DOHH2 (cell line): Measurements from ENCODE around the gene LRRC71.
A peak's percentile ranks its signal among the peaks of the same experiment; 100 is the strongest.

ENCODE experiments used
- H3F3A ChIP-seq: fragments of 200-600 bp; sonication (generic), shearing (Covaris generic); 2 replicates; pipeline ENCODE4 v1.6.0; 2016; ENCODE audit warnings: antibody characterized with exemption, mild to moderate bottlenecking; ENCODE audit not compliant: control insufficient read depth, insufficient read depth
- H3K27ac ChIP-seq: fragments of 200-600 bp; sonication (generic); 2 replicates; pipeline ENCODE4 v1.5.1; 2014; ENCODE audit warnings: low read depth, mild to moderate bottlenecking, low read length, moderate library complexity
- H3K27me3 ChIP-seq: fragments of 200-600 bp; sonication (generic); 2 replicates; pipeline ENCODE4 v1.6.1; 2014; ENCODE audit warnings: mild to moderate bottlenecking, low read length, mixed read lengths; ENCODE audit not compliant: control insufficient read depth
- H3K36me3 ChIP-seq: fragments of 200-600 bp; sonication (generic); 2 replicates; pipeline ENCODE4 v1.6.1; 2014; ENCODE audit warnings: mild to moderate bottlenecking, low read length, moderate library complexity, mixed read lengths; ENCODE audit not compliant: control insufficient read depth
- H3K4me1 ChIP-seq: fragments of 200-600 bp; sonication (generic); 2 replicates; pipeline ENCODE4 v1.6.1; 2014; ENCODE audit warnings: mild to moderate bottlenecking, low read length, mixed read lengths; ENCODE audit not compliant: control insufficient read depth
- H3K4me2 ChIP-seq: fragments of 200-600 bp; sonication (generic); 2 replicates; pipeline ENCODE4 v1.6.0; 2014; ENCODE audit warnings: mild to moderate bottlenecking, low read length, moderate library complexity
- H3K4me3 ChIP-seq: fragments of 200-600 bp; sonication (generic); 2 replicates; pipeline ENCODE4 v1.5.1; 2014; ENCODE audit warnings: mild to moderate bottlenecking, low read length, mixed read lengths
- H3K79me2 ChIP-seq: fragments of 200-600 bp; sonication (generic); 2 replicates; pipeline ENCODE4 v1.6.1; 2014; ENCODE audit warnings: mild to moderate bottlenecking, low read length, mixed read lengths; ENCODE audit not compliant: control insufficient read depth
- H3K9me2 ChIP-seq: fragments of 200-600 bp; sonication (generic); replicated peaks from 2 replicates; pipeline ENCODE4 v1.6.1; 2014; ENCODE audit warnings: mild to moderate bottlenecking, low read length, mixed read lengths; ENCODE audit not compliant: control insufficient read depth
- H3K9me3 ChIP-seq: fragments of 200-600 bp; sonication (generic); 2 replicates; pipeline ENCODE4 v1.6.1; 2014; ENCODE audit warnings: antibody characterized with exemption, low read length, mixed read lengths; ENCODE audit not compliant: control insufficient read depth, insufficient read depth
- H4K20me1 ChIP-seq: fragments of 200-600 bp; sonication (generic); 2 replicates; pipeline ENCODE4 v1.6.0; 2014; ENCODE audit warnings: low read depth, mild to moderate bottlenecking, antibody characterized with exemption, low read length, moderate library complexity; ENCODE audit not compliant: control insufficient read depth, insufficient read depth
- EZH2phosphoT487 ChIP-seq: fragments of 200-600 bp; sonication (generic); IDR thresholded peaks from 2 replicates; pipeline ENCODE4 v1.6.1; 2017; ENCODE audit warnings: borderline replicate concordance, mild to moderate bottlenecking, antibody characterized with exemption, low read length, moderate library complexity, mixed read lengths
- TF ChIP-seq, protein P1 (sequence below): fragments of 200-600 bp; sonication (generic); IDR thresholded peaks from one replicate; pipeline ENCODE4 v1.5.1; 2014; ENCODE audit warnings: antibody characterized with exemption, mild to moderate bottlenecking, low read depth, low read length; ENCODE audit not compliant: poor library complexity, severe bottlenecking

LRRC71 gene

GRCh38 chr1:156961709-156962108 lies 41.3 kb downstream of the LRRC71 start:
- Histone ChIP-seq H3K9me2 (no peaks in the 10 kb centered on the region), H3K4me1 (peaks cover 30% of the 10 kb centered on the region), H3K4me3 (no peak overlapping the region), H3K27ac (no peak overlapping the region), H3K9me3 (no peaks in the 10 kb centered on the region), H3K79me2 (no peaks in the 10 kb centered on the region), H3F3A (no peaks in the 10 kb centered on the region), H4K20me1 (no peaks in the 10 kb centered on the region), H3K36me3 (peaks cover 16% of the 10 kb centered on the region), H3K27me3 (no peaks in the 10 kb centered on the region), H3K4me2 (no peak overlapping the region)
- TF ChIP-seq EZH2phosphoT487, result no peak
- TF ChIP-seq, protein P1, sequence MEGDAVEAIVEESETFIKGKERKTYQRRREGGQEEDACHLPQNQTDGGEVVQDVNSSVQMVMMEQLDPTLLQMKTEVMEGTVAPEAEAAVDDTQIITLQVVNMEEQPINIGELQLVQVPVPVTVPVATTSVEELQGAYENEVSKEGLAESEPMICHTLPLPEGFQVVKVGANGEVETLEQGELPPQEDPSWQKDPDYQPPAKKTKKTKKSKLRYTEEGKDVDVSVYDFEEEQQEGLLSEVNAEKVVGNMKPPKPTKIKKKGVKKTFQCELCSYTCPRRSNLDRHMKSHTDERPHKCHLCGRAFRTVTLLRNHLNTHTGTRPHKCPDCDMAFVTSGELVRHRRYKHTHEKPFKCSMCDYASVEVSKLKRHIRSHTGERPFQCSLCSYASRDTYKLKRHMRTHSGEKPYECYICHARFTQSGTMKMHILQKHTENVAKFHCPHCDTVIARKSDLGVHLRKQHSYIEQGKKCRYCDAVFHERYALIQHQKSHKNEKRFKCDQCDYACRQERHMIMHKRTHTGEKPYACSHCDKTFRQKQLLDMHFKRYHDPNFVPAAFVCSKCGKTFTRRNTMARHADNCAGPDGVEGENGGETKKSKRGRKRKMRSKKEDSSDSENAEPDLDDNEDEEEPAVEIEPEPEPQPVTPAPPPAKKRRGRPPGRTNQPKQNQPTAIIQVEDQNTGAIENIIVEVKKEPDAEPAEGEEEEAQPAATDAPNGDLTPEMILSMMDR, result peak; percentile 52

DNA sequence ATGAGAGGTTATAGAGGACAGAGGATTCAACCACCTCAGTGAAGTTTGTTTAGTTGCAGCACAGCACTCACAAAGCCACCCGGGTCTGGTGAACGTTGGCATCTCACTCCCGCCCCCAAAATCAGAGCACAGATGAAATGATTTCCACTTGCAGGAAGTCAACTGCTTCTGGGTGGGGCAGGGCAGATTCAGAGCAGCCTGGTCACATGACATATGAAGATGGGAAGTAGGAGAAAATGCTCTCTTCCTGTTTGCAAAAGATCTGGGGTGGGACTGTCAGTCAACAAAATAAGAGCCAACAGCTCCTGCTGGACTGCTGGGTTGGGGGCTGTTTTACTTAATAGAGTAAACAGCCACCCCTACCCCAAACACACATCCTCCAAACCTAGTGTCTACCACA lies 43.2 kb downstream of the LRRC71 start:
- Histone ChIP-seq H3K9me3 (no peaks in the 10 kb centered on the region), H4K20me1 (no peaks in the 10 kb centered on the region), H3K4me2 (peak overlapping the region; percentile 31), H3K4me3 (peak overlapping the region; percentile 37), H3K9me2 (no peaks in the 10 kb centered on the region), H3K4me1 (peaks cover 30% of the 10 kb centered on the region), H3K36me3 (peaks cover 12% of the 10 kb centered on the region), H3K27me3 (no peaks in the 10 kb centered on the region), H3F3A (no peaks in the 10 kb centered on the region), H3K79me2 (no peaks in the 10 kb centered on the region), H3K27ac (no peak overlapping the region)
- TF ChIP-seq, protein P1, result no peak
- TF ChIP-seq EZH2phosphoT487, result no peak

GRCh38 chr1:156964441-156964840 lies 44.0 kb downstream of the LRRC71 start:
- Histone ChIP-seq H3K27ac (no peak overlapping the region), H3K79me2 (no peaks in the 10 kb centered on the region), H3K36me3 (peaks cover 10% of the 10 kb centered on the region), H3K4me2 (no peak overlapping the region), H3K4me1 (peaks cover 23% of the 10 kb centered on the region), H3K9me3 (no peaks in the 10 kb centered on the region), H3K4me3 (no peak overlapping the region), H4K20me1 (no peaks in the 10 kb centered on the region), H3K27me3 (no peaks in the 10 kb centered on the region), H3F3A (no peaks in the 10 kb centered on the region), H3K9me2 (no peaks in the 10 kb centered on the region)
- TF ChIP-seq EZH2phosphoT487, result no peak

DNA sequence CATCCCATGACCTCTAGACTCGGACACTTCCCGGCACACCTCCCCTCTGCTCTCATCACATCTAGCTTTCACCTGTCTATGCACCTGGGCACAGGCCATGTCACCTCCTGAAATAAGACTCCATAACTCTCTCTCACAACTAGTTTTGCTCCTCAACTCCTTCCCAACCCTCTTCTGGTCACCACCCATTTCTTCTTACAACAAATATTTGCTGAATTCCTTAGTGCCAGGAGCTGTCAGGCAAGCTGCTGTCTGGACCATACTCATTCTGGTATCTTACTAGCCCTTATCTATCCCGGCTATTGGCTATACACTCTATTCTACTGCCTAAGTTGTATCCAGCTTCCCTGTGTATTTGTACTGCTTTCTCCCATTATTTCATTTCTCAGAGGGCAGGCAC lies 49.1 kb downstream of the LRRC71 start:
- no peak for TF ChIP-seq EZH2phosphoT487
- TF ChIP-seq, protein P1, result no peak
- Histone ChIP-seq H3K27me3 (no peaks in the 10 kb centered on the region), H3K9me2 (no peaks in the 10 kb centered on the region), H3K27ac (no peak overlapping the region), H3K4me1 (no peaks in the 10 kb centered on the region), H4K20me1 (no peaks in the 10 kb centered on the region), H3K36me3 (no peaks in the 10 kb centered on the region), H3F3A (no peaks in the 10 kb centered on the region), H3K4me3 (no peak overlapping the region), H3K79me2 (no peaks in the 10 kb centered on the region), H3K9me3 (no peaks in the 10 kb centered on the region), H3K4me2 (no peak overlapping the region)
